Astrocyte (in vitro differentiated cells and primary cell): ENCODE results near the gene BRD4.

Experiments
- CTCF ChIP-seq: IDR thresholded peaks from 2 replicates; pipeline ENCODE4 v1.5.1; 2011; ENCODE audit warnings: low read depth, mild to moderate bottlenecking, inconsistent platforms, low read length, moderate library complexity; ENCODE audit not compliant: insufficient read depth
- EZH2 ChIP-seq: IDR thresholded peaks from 2 replicates; pipeline ENCODE4 v1.6.1; 2012; ENCODE audit warnings: mild to moderate bottlenecking, low read length, inconsistent platforms; ENCODE audit not compliant: insufficient read depth

GRCh38 chr19:15191982-15192381 lies 140.4 kb downstream of the BRD4 start:
- TF ChIP-seq CTCF, result no peak
- TF ChIP-seq EZH2, result no peak
